NCI-H460 (cell line): ENCODE results near the gene TMEM225B. TPM values are rescaled to one million over a fixed set of nuclear protein-coding genes. Genes with fewer than 3 reads are reported as not detected.
"Not testable (repeated sequence)": the region's sequence is repeated elsewhere in the genome, so short reads cannot be mapped to it uniquely, and the experiment has no call there.

Source experiments
- DNase-seq: peaks from one replicate; pipeline ENCODE4 v3.0.0-alpha.2; 2016; ENCODE audit warnings: low read depth; ENCODE audit errors: extremely low read depth
- total RNA-seq: library from RNA; depleted of rRNA; stranded (reverse); fragments of >200 nt; shearing (Covaris generic); gene quantifications from 2 replicates; pipeline ENCODE4 v1.2.3, GENCODE V29; 2014

The TMEM225B gene
- total RNA-seq, 1 experiment from 2014 or later, result 1.1 TPM

GRCh38 chr7:99576251-99576650 is 21.8 kb upstream of the TMEM225B start:
- DNase-seq, result no peak

- DNase-seq, result no peak
Measured at GRCh38 chr7:99579281-99579955, 18.6 kb upstream of the TMEM225B start.

- DNase-seq, result no peak
Measured at GRCh38 chr7:99579956-99580777, 17.9 kb upstream of the TMEM225B start.

- DNase-seq, result not testable (repeated sequence)
Measured at GRCh38 chr7:99580778-99581332, 17.2 kb upstream of the TMEM225B start.

GRCh38 chr7:99588868-99589267 is 9.2 kb upstream of the TMEM225B start:
- no peak for DNase-seq

- DNase-seq, result no peak
Measured at GRCh38 chr7:99594948-99595745, 2.9 kb upstream of the TMEM225B start.

GRCh38 chr7:99596408-99596955 is 1.6 kb upstream of the TMEM225B start:
- no peak for DNase-seq

GRCh38 chr7:99599836-99600235 is 1.8 kb downstream of the TMEM225B start:
- DNase-seq, result no peak

GRCh38 chr7:99601656-99602310 is 3.7 kb downstream of the TMEM225B start:
- DNase-seq, result no peak

- no peak for DNase-seq
Measured at GRCh38 chr7:99605527-99605926, 7.5 kb downstream of the TMEM225B start.

- DNase-seq, result no peak
Measured at GRCh38 chr7:99606531-99606930, 8.5 kb downstream of the TMEM225B start.

GRCh38 chr7:99607548-99607947 is 9.5 kb downstream of the TMEM225B start:
- DNase-seq, result no peak

- DNase-seq, result no peak
Measured at GRCh38 chr7:99614495-99614894, 16.4 kb downstream of the TMEM225B start.

GRCh38 chr7:99615989-99616358 is 17.9 kb downstream of the TMEM225B start:
- no peak for DNase-seq

- peak; percentile 92 for DNase-seq
Measured at GRCh38 chr7:99616359-99617191, 18.5 kb downstream of the TMEM225B start, which contains the start of gene ZSCAN25. Gene ZSCAN25 (plus strand): TSS chr7:99616946. CDS start chr7:99619607, 2,661 bp downstream.

GRCh38 chr7:99617192-99617781 is 19.2 kb downstream of the TMEM225B start:
- DNase-seq, result no peak

GRCh38 chr7:99618726-99619125 is 20.7 kb downstream of the TMEM225B start:
- DNase-seq, result peak; percentile 26

GRCh38 chr7:99619571-99620130 is 21.6 kb downstream of the TMEM225B start:
- DNase-seq, result no peak
